GM21390 (cell line): ENCODE results near the gene FBXL7.

ENCODE experiments used
- ATAC-seq: cut with Tn5 transposase; IDR thresholded peaks from one replicate; pipeline ENCODE4 v1.9.1; 2021; ENCODE audit not compliant: unreplicated experiment

FBXL7 gene

DNA sequence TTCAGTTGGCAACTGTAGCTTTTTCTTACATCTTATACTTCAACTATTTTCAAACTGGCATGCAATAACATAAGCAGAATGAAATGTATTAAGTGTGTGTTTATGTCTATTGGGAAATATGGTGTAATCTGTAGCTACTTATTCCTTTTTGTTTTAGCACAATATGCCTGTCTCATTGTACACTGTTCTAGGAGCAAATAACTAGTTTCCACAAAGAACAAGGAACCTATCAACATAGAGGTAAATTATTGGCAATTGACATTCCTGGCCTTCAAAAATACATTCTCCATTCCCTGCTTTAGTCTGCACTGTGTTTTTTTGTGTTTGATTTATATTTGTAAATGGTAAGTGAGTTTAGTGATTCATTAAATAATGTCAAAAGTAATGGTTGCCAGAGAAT, 75.7 kb downstream of the FBXL7 start:
- no peak for ATAC-seq

DNA sequence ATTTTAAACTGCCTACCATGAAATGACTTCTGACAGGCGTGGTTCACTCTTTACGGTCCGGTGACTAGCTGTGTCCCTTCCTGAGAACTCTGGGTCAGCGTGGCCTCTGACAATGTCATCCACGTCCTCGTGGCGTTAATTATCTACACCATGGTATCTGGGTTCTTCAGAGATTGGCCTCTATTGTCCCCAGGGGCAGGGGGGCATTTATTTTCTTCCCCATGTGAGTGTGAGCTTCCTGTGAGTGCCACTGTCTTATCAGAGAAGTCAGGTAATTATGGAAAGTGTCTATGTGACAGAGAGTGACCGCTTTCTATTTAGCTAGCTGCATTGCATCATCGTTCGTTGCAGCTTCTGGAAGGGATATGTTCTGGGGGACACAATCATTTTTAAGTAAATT, 77.2 kb downstream of the FBXL7 start:
- ATAC-seq = no peak

DNA sequence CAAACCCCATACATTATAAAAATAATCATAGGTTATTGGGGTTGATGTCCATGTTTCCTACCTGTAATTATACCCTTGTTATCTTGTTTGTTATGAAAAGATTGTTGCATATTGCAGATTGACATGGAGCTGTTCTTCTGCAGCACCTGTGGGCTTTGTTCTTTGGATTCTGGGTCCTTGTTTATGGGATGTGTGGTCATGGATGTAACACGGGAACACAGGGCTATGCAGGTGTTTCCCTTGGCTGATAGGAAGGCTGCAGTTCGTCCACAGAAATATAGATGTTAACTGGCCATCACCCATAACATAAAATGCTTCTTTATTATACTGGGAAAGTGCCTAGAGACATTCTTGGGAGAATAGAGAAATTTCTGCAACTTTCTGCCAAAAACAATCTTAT, 77.9 kb downstream of the FBXL7 start:
- no peak for ATAC-seq

DNA sequence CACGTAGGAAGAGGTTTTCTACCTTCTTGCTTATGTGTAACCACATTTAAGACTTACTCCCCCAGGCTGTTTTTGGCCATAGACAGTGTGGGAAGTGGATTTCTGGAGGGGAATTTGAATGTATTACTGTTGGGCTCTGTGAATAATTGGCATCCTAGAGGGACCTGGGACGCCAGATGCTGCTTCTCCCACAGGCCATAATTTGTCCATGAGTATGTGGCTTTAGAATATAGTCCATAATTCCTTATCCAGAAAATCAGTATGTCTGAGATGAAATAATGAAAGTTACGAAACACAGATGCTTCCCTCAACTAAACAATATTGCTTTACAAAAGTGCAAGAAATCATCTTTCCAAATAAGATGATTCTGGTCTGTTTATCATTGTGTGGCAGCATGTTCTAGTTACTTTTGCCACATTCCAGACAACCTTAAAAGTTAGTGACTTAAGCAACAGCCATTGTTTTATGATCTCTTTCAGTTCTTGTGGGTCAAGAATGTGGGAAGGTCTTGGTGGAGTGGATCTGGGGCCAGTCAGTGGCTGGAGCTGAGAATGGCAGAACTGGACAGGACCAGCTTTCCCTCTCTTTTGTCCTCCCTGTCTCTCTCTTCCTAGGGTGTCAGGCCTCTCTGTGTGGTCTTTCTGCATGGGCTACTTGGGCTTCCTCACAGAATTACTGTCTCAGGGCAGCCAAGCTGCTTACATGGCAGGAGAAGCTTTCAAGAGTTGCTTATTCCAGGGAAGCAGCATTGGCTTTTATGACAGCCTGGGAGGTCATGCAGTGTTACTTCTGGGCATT, 79.4 kb downstream of the FBXL7 start:
- ATAC-seq = no peak

DNA sequence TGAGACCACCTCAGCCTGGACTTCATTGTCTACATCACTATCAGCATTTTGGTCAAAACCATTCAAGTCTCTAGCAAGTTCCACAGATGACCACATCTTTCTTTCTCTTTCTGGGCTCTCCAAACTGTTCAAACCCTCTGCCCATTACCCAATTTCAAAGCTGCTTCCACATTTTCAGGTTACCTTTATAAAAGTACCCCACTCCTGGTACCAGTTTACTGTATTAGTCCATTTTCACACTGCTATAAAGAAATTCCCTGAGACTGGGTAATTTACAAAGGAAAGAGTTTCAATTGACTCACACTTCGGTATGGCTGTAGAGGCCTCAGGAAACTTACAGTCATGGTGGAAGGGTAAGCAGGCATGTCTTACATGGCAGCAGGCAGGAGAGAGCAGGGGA, 84.5 kb downstream of the FBXL7 start:
- no peak for ATAC-seq

DNA sequence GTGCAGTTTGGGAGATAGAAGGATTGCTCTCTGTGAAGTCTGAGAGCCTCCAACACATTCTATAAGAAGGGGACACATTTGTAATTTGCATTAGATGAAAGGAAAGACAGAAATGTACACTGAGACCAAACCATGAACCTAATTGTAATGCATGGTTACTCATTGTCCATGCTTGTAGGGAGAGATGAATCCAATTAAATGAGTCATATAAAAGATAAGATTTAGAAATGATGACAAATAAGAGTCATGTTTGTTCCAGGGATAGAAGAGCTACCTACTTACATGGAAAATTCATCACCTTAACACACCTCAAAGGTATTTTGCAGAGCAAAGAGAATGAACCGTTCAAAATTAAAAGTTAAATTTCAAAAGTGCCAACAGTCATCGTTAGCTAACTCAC, 85.1 kb downstream of the FBXL7 start:
- ATAC-seq = no peak

DNA sequence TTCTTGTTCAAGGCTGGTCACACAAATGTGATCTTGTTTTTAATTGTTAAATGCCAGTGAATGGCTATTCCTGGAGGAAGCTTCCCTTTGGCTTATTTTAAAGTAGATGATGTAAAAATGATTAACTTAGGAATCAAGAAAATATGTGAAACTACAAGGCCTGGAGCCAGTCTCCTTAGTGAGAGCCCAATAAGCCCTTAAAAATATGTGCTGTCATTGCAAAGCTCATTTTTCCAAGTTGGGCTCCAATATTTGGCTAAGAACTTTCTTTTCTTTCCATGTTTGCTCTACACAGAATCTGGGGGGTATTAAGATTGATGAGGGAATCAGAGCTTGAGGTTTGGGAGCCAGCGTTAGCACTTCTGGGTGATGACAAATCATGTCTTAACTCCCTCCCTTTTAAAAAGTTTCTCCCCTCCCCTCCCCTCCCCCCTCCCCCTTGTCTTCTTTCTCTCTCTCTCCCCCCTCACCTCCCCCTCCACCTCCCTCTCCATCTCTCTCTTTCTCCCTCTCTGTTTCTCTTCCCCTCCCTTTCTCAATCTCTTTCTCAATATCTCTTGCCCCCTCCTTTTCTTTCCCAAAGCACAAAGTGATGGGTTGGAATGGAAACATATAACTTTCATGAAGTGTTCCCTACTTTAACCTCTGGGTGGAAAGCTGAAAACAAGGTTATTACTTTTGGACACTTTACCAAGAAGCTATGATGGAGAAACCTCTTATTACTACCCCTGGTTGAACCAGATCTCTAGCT, 86.0 kb downstream of the FBXL7 start:
- no peak for ATAC-seq

DNA sequence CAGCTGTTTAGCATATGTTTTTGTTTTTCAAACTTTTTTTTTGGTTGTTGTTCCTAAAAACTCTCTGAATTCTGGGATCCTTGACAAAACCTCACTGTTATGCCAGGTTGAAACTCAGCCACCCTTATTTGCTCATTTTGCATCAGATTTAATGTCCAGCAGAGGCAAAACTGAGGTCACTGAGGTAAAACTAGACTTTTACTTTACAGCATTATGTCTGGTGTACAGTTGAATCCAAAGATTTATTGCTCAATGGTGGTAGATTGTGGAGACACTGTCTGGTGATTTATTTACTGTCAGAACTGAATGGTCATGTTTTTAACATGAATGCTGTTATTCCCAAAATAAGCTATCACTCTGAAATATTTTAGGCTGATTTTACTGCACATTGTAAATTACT, 87.9 kb downstream of the FBXL7 start:
- no peak for ATAC-seq

DNA sequence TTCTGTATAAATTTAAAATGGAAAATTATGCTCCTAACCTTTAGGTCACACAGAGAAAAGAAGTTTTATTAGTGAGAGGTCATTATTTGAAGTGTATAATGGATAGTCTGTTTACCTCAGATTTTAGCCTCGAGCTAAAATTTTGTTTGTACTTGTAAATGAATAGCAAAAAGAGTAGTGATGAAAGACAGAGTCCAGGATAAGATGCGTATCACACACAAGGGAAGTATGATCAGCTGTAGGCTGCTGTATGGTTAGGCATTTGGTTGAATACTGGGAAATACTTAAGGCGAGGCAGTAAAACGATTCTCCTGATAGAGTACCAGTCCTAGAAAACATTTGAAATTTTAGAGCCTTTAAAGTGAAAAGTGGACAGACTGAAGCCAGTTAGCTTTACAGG, 92.7 kb downstream of the FBXL7 start:
- no peak for ATAC-seq

DNA sequence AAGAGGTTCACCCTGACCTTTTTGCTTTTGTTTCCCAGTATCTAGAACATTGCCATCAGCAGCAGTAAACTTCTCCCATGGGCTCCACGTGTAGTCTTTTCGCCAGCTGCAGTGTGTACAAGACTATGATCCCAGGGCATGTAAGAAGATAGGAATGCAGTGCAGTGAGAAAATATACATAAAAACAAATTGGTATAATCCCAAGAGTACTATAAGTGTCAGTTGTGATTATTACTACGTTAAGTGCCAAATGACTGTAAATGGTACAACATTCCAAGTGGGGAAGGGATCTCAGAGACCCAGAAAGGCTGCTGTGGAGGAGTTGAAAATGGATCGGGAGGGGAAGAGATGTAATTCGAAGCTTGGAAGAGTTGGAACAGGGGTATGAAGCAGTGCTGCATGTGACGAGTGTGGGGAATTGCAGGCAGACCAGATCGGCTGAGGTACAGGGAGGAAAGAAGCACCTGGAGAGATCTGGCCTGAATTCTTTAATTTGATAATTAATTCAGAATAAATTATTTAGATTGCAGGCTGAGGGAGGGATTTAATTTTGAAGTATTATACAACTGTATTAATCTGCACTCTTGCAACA, 95.1 kb downstream of the FBXL7 start:
- no peak for ATAC-seq

DNA sequence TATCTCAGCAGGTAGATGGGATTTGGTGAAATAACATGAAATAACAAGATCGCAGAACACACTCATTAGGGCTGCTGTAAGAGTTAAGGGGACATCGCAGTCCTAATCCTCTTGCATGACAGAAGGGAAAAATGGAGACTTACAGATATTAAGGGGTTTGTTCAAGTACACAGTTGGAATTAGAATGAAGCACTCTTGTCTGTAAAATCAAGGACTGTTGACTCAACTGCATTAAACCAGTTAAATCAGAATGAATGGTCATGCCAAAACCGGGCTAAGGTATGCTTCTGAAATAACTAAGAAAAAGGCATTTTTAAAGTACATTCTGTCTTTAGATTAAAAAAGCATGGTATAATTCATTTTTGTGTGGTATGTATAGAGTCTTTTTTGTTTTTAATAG, 95.9 kb downstream of the FBXL7 start:
- ATAC-seq = no peak

DNA sequence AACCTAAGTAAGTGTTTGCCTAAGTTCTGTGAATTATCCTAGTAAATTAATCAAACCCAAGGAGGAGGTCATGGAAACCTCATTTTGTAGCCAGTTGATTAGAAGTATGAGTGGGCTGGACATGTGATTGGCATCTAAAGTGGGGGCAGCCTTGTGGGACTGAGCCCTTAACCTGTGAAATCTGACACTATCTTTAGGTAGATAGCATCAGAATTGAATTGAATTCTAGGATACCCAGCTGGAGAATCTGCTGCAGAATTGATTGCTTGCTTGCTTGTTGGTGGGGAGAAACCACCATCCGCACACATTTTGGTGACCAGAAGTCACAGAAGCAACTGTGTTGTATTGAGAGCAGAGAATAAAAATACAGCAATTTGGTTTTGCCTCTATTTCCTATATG, 97.0 kb downstream of the FBXL7 start:
- ATAC-seq = no peak

DNA sequence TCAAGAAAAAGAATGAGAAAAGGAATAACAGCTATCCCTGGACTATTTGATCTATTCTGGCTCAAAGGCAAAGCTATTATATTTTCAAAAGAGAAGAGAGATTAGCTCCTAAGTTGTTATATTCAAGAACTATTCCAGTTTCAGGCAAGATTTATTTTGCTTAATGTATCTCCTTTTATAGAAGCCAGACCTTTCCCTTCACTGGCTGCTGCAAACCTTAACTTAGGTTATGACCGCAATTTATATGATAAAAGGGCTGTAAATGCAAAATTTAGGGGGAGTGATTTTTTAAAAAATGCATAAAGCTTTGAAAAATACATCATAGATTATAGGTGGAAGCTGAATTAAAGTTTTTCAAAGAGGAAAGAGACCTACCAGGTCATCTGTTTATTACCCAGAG, 97.8 kb downstream of the FBXL7 start:
- ATAC-seq = no peak

DNA sequence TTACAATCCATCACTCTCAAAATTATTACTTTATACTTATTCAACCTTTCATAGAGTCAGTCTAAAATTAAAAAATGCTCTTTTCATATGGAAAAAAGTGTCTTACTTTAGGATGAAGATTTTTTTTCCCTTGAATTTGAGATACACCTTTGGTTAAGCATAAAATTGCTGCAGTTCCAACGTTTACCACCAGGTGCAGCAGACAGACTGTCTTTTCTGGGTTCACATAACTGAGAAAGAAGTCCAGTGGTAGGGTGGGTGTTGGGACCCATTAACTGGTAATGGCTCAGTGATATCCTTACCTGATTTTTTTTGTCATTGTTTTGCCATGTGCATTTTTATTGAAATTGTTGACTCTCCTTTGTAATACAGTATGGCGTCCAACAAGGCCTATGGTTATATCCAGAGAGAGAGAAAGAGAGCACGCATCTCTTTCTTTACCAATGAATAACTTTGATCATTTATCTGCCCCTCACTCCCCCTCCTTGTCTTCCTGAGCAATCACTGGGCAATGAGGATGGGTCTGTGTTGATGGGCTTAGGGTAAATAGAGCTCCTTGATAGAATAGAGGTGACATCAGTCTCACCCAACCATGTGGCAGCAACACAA, 98.4 kb downstream of the FBXL7 start:
- no peak for ATAC-seq

DNA sequence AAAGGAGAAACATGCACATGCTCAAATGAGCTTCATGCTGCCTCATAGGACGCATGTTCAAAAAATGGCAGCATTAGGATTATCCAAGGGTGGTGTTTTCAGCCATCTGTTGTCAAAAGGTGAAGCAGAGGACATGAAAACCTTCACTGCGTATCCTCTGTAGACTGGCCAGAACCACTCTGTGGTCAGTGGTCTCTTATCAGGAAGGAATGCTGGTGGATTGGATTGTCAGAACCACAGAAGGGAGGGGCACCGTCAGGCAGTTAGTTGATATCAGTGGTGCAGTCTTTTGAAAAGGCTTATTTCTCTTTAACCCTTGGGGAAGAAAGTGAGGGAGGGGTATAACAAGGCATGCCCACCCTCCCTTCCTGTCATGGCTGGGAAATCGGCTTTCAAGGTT, 100.1 kb downstream of the FBXL7 start:
- no peak for ATAC-seq

DNA sequence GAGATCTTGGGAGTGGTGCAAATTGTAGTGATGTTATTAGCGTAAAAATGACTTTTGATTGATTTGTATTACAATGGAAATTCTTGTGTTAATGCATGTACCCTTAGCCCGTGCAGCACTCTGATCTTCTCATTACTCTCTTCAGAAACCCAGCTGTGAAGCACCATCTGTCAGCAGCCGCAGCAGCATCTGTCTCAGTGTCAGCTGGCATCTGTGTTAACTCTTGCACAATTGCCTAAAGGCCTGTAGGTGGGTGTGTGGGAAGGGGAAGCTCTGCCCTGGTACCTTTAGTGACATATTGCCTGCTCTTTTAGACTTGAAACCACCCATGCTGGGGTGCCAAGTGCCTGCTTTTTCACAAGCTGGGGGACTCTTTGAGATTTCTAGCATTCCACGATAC, 101.3 kb downstream of the FBXL7 start:
- no peak for ATAC-seq

DNA sequence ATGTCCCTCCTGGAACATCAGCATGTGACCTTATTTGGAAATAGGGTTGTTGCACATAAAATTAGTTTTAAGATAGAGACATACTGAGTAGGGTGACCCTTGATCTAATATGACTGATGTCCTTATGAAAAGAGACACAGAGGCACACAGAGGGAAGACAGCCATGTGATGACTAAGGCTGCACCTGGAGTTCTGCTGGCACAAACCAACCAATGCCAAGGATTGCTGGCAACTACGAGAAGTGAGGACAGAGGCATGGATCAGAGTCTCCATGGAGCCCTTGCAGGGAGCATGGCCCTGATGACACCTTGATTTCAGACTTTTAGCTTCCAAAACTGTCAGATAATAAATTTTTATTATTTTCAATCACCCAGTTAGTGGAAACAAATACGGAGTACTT, 101.9 kb downstream of the FBXL7 start:
- no peak for ATAC-seq

DNA sequence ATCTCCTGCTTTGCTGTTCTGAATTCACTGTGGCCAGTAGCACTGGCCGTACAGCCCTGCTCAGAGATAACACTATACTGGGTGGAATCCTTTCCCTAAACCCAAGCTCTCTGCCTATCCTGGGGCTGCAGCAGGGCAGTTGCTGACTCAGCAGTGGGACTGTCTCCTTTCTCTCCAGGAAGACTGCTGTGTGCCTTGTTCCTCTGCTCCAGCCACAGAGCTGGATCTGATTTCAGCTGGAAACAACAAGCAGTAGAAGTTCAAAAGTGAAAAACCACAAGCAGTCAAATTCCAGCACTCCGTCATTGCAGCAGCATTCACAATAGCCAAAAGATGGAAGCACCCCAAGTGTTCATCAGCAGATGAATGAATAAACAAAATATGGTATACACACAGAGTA, 105.0 kb downstream of the FBXL7 start:
- no peak for ATAC-seq

DNA sequence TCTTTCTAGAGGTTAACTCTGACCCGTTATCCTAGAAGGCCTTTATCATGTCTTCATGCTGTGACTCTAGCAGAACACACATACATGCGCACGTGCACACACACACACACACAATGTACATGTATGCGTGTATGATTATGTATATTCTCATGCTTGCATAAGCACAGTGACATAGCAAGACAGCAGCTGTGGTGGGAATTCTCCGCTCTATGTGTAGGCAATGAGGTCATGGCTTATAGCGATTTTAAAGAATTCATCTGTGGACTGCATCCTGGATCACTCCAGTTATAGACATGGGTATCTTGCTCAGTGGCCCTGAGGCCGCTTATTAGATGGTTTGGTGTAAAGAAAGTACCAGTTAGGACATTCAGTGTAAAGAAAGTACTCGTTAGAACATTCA, 106.2 kb downstream of the FBXL7 start:
- no peak for ATAC-seq

DNA sequence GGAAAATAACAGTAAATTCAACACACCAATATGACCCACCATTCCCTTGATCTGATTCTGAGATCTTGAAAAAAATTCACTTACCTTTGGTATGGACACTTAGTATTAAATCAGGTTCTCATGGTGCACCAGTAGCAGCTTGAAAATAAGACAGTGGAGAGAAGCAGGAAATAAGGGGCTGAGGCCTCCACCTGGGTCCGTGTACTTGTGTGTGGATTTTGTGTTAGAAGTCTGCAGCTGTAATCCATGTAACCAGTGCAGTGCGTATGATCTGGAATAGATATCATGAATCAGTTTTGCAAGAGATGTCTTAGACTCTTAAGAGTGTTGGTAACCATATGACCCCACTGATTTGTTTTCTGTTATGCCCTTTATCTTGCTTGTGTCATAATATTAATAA, 107.1 kb downstream of the FBXL7 start:
- no peak for ATAC-seq

DNA sequence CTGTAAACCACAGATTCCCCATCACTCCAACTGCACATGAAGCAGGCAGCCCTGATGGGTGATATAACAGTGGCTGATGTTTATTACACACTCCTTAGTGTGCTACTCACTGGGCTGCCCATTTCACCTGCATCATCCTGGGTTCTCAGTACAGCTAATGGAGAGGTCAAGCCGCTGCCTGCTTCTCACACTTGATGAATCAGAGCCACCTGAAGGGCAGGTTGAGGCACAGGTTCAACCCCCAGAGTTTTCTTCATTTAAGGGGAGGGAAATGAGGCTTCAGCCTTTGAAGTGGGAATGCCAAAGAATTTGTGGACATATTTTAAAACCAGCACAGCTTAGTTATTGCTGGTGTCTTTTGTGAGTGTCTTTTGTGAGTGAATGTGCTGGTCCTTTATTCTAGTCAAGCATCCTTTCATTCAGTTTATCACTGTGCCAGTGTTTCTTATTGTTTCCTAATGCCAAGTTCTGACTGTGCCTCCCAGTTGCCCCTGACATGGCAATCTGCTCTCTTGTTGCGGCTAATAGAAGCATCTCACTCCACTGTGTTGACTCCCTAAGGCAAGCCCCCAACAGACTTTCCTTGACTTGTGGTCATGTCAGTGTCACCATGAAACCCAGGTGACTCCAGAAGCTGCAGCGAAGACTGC, 109.2 kb downstream of the FBXL7 start:
- ATAC-seq = no peak
